Left lobe of liver (tissue), 2 donors: ENCODE data around the gene NCOA3. TPM values are rescaled to one million over a fixed set of nuclear protein-coding genes. Genes with fewer than 3 reads are reported as not detected.
"Not testable (repeated sequence)": the region's sequence is repeated elsewhere in the genome, so short reads cannot be mapped to it uniquely, and the experiment has no call there.

Experiments used
- ATAC-seq: fragments of 200-7000 bp; cut with Tn5 transposase; one replicate; pipeline ENCODE4 v1.9.1; 2020; ENCODE audit warnings: mild to moderate bottlenecking, moderate library complexity
- DNase-seq: peaks from one replicate; pipeline ENCODE4 v3.0.0-alpha.2; 2020; ENCODE audit warnings: low spot score
- total RNA-seq: library from RNA; stranded (reverse); gene quantifications from one replicate; pipeline ENCODE4 v1.2.1, GENCODE V29; 2021
- donor health status: DM: no; HTN: no; CAD: no; lungs with moderate emphysema.
- donor health status: DM: no; HTN: yes; CAD: no.

Gene NCOA3
- total RNA-seq, 1 donor from 2014 or later: 11.2 TPM

DNA sequence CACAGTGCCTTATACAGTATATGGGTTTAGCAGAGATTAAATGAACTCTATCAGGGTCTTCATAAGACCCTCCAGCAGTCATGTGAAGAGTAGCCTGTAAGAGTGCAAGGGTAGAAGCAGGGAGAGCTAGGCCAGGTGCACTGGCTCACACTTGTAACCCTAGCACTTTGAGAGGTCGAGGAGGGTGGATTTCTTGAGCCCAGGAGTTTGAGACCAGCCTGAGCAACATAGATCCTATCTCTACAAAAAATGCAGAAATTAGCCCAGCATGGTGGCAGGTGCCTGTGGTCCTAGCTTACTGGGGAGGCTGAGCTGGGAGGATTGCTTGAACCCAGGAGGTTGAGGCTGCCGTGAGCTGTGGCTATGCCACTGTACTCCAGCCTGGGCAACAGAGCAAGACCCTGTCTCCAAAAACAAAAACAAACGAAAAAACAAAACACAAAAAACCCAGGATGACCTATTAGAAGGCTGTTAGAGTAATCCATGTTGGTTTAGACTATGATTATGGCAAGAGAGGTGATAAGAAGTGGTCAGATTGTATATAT lies 31.9 kb downstream of the NCOA3 start:
- ATAC-seq: no peak
- DNase-seq: no peak

DNA sequence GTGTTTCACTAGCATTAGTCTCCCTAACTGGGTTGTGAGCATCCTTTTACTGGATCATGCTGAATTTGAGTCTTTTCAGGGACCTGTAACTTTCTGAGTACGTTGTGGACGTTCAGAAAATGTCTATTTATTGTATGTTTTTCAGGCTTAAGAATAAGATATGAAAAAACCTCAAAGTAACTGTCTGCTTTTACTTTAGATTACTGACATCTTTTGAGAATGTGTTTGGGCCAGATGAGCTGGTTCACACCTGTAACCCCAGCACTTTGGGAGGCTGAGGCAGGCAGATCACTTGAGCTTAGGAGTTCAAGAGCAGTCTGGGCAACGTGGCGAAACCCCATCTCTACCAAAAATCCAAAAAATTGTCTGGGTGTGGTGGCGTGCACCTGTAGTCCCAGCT lies 32.7 kb downstream of the NCOA3 start:
- ATAC-seq: no peak
- no peak for DNase-seq

DNA sequence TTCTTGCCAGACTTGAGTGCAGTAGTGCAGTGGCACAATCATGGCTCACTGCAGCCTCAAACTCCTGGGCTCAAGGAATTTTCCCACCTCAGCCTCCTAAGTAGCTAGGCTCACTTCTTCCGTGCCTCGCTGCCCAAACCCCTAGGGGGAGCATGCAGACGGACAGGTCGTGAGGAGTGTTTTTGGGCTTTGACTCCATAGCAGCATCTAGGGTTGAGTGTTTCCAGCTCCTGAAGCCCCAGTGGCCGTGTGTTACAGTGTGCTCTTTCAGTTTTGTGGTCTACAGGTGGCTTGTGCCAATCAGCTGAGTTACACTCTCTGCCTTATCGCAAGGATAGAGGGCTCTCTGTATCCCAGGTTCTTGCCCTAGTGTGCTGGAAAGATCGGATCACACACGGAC lies 33.4 kb downstream of the NCOA3 start:
- ATAC-seq: no peak
- no peak for DNase-seq

DNA sequence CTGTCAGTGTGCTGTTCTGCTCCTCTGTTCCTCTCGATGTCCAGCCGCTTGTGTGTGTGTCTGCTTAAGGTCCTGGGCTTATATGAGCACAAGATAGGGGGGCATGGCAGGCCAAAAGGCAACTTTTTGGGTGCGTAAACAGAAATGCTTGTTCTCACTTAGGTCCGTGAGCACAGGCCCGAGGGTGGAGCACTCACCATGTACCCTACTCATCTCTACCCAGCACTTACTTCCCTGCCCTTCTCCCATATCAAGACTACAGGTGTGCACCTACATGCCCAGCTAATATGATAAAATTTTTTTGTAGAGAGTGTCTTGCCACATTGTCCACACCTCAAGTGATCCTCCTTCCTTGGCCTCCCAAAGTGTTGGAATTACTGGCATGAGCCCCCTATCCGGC lies 34.3 kb downstream of the NCOA3 start:
- ATAC-seq (no peak), DNase-seq (no peak)

DNA sequence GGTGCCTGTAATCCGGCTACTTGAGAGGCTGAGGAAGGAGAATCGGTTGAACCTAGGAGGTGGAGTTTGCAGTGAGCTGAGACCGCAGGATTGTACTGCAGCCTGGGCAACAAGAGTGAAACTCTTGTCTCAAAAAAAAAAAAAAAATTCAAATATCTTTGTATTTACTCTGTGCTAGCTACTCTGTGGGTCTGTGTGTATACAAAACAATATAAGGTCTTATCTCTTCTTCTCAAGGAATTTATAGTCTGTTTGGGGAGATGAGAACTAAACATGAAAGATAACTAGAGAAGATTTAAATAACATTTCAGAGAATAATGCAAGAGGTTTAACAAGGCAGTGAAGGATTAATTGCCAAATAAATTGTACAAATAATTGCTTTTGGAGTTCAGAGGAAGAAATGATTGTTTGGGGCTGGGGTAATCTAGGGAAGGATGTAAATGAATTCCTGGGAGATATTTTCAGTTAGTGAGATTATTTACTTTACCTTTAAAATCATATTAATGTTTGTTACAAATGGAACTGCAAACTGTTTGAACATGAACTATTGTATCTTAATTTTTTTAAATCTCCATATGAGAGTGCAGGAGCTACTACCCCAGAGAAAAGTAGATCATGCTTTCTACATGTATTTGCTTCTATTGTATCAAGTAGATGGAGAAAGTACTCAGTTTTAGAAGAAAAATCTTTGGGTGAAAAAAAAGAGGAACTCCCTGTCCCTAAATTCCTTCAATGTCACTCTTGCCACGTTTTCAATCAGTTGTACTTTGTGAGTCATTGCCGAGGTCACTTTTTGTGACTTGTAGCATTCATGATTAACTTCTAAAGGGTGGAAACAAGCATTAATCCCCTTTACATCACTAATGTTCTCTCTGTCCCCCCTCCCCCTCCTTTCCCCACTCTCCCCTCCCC lies 39.0 kb downstream of the NCOA3 start:
- DNase-seq (no peak), ATAC-seq (no peak)

DNA sequence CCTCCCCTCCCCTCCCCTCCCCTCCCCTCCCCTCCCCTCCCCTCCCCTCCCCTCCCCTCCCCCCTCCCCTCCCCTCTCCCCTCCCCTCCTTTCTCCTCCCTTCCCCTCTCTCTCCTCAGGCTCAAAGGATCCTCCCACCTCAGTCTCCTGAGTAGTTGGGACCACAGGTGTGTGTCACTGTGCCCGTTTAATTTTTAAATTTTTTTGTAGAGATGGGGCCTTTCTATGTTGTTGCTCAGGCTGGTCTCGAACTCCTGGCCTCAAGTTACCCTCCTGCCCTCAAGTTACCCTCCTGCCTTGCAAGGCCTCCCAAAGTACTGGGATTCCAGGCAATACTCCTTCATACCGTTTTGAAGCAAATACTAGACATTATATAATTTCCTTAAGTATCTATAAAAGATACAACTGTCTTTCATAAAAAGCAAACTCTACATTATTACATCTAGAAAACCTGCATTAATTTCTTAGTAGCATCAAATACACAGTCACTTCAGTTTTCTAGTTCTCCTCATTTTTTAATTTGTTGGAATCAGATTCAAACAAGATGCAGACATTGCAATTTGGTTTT lies 39.8 kb downstream of the NCOA3 start:
- ATAC-seq: no peak
- no peak for DNase-seq

DNA sequence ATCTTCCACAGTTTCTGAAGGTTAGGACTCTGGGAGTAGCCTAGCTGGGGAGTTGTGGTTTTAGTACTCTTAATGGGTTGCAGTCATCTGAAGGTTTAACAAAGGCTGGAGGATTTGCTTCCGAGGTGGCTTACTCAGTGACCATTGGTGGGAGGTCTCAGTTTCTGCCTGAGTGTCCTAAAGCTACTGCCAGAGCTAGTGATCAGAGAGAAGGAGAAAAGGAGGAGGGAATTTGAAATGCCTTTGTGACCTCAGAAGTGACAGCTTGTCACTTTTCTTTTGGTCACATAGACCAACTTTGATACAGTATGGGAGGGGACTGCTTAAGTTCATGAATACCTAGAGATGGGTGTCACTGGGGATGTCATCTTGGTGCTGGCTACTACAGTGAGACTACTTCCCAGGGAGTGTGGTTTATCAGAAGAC lies 41.3 kb downstream of the NCOA3 start:
- ATAC-seq: no peak
- no peak for DNase-seq

DNA sequence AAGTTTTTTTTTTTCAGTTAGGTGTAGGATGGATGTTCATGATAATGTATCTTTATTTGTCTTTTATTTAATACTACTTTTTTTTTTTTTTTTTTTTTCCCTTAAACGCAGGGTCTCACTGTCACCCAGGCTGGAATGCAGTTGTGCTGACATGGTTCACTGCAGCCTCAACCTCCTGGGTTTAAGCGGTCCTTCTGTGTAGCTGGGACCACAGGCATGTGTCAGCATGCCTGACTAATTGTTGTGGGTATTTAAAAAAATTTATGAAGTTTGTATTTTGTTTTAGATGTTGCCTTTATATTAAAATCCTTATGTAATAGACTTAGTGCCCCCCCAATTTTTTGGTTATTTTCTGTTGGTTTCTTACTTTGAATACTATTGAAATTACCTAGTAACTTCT lies 42.6 kb downstream of the NCOA3 start:
- DNase-seq (no peak), ATAC-seq (no peak)

DNA sequence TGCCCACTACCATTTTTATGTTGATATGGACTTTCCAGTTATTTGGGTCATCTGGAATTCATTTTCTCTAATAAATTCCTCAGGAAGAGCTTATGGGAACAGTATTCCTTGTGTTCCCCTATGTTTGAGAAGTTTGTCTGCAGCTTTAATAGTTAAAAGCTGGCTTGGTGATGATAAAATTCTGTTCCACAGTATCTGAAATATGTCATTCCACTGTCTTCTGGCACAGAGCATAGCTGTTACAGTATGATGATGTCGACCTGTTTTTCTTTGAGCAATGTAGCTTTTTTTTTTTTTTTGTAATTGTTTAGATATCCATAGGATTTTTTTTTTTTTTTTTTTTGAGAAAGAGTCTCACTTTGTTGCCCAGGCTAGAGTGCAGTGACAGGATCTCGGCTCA lies 43.2 kb downstream of the NCOA3 start:
- ATAC-seq: no peak
- no peak for DNase-seq

DNA sequence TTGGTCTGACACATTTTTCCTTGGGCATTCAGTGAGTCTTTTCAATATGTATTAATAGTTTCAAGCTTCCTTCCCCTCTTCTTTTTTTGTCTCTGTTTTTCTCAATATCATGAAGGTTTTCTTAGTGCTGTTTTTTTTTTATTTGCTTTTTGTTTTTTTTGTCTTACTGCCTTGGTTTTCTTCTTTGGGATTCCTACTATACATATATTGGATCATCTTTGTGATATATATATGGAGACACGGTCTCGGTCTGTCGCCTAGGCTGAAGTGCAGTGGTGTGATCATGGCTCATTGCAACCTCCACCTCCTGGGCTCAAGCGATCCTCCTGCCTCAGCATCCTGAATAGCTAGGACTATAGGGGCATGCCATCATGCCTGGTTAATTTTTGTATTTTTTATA lies 43.8 kb downstream of the NCOA3 start:
- DNase-seq (no peak), ATAC-seq (no peak)

DNA sequence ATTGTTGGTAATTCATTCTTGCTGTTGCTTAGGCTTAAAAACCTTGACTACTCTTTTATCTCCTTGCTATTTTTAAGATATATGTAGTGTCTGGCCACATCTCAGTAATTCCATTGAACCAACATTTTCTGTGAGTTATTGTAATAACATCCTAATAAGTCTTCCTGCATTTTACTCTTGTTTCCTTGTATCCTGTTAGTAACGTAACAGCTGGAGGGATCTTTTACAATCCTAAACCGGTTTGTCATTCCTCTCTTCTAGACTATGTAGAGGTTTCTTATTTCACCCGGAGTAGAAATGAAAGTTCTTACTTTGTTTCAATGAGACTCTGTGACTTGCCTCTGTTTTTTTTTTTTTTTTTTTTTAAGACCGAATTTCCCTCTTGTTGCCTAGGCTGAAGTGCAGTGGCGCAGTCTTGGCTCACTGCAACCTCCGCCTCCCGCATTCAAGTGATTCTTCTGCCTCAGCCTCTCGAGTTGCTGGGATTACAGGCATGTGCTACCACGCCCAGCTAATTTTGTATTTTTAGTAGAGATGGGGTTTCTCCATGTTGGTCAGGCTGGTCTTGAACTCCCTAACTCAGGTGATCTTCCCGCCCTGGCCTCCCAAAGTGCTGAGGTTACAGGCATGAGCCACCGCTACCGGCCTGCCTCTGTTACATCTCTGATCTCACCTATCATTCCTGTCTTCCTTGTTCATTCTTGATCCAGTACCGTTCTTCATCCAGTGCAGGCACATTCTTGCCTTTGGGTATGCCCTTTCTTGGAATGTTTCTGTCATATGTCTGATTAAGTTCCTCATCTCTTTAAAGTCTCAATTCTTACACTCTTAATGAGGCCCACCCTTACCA lies 44.7 kb downstream of the NCOA3 start:
- ATAC-seq (no peak), DNase-seq (no peak)

DNA sequence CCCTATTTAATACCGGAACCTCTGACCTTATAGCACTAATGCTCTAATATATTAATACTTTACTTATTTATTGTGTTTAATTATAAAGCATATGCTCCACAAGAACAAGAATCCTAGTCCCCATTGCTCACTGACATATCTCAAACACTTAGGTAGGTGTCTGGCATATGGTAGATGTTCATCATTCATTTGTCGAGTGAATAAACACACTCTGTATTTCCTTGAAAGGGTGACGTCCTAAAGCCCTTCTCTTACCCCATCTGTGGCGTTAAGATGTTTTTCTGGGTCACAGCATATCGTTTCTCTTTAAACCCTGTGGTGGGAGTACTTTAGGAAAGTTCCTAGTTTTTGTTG lies 45.3 kb downstream of the NCOA3 start:
- DNase-seq (no peak), ATAC-seq (no peak)

DNA sequence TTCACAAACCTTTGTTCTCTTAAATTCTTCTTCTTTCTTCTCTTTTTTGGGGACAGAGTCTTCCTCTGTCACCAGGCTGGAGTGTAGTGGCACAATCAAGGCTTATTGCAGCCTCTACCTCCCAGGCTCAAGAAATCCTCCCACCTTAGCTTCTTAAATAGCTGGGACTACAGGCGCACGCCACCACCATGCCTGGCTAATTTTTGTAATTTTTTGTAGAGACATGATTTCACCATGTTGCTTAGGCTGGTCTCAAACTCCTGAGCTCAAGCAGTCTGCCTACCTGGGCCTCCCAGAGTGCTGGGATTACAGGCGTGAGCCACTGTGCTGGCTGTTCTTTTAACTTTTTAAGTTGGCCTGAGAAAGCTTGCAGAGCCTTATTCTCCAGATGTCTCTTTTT lies 48.0 kb downstream of the NCOA3 start:
- no peak for DNase-seq
- no peak for ATAC-seq

DNA sequence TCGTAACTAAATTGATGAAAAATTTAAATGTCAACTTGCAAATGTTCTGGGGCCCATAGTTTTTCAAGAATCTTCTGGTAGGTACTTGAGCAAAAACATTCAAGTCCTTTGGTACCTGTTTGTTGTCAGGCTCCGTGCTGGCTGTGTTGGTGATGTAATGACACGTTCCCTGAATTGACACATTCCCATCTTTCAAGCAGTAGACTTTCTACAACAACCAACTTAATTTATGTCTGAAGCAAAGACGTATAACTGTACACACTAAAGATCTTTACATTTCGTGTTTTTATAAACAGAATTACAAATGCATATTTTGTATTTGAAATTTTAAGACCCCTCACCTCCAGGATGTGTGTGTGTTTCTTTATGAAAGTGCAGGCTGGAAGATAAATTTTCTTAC lies 49.5 kb downstream of the NCOA3 start:
- no peak for ATAC-seq

DNA sequence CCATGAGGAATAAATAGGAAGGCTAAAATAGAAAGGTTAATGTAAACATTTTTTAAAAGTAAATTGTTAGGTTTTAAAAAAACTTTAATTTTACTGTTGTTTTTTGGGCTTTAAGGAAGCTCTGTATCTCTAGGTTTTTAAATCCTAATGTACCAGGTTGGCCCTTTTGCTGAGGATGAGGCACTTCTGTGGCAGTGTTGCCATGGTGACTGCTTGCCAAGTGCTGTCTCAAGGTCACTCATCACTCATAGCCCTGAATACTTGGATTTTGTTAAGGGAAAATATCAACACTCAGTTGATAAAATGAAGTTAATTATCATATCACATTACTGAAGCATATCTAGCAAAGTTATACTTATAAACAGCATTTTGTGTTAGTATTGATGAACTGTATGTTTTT lies 50.2 kb downstream of the NCOA3 start:
- peak; percentile 29 for ATAC-seq

More for the DNA sequence above, 49.5 kb downstream of the NCOA3 start:
- DNase-seq: no peak

DNA sequence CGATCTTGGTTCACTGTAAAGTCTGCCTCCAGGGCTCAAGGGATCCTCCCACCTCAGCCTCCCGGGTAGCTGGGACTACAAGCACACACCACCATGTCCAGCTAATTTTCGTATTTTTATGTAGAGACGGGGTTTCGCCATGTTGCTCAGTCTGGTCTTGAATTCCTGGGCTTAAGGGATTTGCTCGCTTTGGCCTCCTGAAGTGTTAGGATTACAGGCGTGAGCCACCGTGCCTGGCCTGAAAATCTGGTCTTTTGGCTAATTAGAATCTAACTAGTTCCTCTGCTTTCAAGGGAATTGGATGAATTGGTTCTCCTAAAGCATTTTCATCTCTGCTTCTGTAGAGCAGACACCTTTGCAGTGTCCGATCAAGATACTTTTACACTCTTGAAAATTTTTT lies 51.3 kb downstream of the NCOA3 start:
- no peak for DNase-seq
- ATAC-seq: no peak

More for the DNA sequence above, 50.2 kb downstream of the NCOA3 start:
- DNase-seq: no peak

DNA sequence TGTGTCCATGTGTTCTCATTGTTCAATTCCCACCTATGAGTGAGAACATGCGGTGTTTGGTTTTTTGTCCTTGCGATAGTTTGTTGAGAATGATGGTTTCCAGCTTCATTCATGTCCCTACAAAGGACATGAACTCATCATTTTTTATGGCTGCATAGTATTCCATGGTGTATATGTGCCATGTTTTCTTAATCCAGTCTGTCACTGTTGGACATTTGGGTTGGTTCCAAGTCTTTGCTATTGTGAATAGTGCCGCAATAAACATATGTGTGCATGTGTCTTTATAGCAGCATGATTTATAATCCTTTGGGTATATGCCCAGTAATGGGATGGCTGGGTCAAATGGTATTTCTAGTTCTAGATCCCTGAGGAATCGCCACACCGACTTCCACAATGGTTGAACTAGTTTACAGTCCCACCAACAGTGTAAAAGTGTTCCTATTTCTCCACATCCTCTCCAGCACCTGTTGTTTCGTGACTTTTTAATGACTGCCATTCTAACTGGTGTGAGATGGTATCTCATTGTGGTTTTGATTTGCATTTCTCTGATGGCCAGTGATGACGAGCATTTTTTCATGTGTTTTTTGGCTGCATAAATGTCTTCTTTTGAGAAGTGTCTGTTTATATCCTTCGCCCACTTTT lies 52.0 kb downstream of the NCOA3 start:
- DNase-seq, ATAC-seq: not testable (repeated sequence)

DNA sequence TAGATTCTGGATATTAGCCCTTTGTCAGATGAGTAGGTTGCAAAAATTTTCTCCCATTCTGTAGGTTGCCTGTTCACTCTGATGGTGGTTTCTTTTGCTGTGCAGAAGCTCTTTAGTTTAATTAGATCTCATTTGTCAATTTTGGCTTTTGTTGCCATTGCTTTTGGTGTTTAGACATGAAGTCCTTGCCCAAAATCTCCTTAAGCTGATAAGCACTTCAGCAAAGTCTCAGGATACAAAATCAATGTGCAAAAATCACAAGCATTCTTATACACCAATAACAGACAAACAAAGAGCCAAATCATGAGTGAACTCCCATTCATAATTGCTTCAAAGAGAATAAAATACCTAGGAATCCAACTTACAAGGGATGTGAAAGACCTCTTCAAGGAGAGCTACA lies 52.6 kb downstream of the NCOA3 start:
- not testable (repeated sequence) for ATAC-seq, DNase-seq

DNA sequence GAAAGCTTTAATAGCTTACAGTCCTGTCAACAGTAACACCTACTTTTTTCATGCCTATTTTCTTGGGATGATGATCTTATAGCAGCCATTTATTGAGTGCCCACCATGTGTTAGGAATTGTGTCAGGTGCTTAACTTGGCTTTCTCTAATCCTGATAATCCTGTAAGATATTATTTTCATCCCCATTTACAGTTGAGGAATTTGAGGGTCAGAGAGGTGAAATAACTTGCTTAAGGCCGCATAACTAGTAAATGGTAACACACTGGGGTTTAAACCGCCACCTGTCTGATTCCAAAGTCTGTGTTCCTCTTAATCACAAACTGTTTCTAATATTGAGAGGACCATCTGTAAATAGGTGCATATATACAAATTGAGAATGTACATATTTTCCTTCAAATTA lies 55.5 kb downstream of the NCOA3 start:
- no peak for ATAC-seq

DNA sequence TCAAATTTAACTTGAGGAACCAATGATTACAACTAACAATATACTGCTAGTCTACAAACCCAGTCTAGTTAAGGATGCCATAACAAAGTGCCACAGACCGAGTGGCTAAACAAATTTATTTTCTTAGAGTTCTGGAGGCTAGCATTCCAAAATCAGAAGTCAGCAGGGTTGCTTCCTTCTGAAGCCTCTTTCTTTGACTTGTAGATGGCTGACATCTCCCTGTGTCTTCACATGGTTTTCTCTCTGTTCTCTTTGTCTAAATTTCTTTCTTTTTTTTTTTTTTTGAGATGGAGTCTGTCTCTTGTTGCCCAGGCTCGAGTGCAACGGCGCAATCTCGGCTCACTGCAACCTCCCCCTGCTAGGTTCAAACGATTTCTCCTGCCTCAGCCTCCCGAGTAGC lies 56.1 kb downstream of the NCOA3 start:
- no peak for DNase-seq

More for the DNA sequence above, 55.5 kb downstream of the NCOA3 start:
- DNase-seq: no peak

More for the DNA sequence above, 56.1 kb downstream of the NCOA3 start:
- ATAC-seq: no peak
